H1 (cell line): Measurements from ENCODE around the gene LITAFD. TPM values are rescaled to one million over a fixed set of nuclear protein-coding genes. Genes with fewer than 3 reads are reported as not detected.
A peak's percentile ranks its signal among the peaks of the same experiment; 100 is the strongest.

Experiments used
- POLR2A ChIP-seq, 2 experiments: IDR thresholded peaks; 1 replicate in 1 of 2; 2 replicates in 1 of 2; pipeline ENCODE4 v1.6.1; 2011; ENCODE audit warnings: low read depth in 2 of 2, low read length in 2 of 2, mild to moderate bottlenecking in 2 of 2; ENCODE audit errors: control extremely low read depth in 1 of 2
- SIRT6 ChIP-seq: IDR thresholded peaks from one replicate; pipeline ENCODE4 v1.7.1; 2012; ENCODE audit warnings: low read length, inconsistent platforms
- polyA plus RNA-seq, 7 experiments: library from polyadenylated mRNA; depleted of rRNA in 3 of 7; stranded (reverse) in 5 of 7; unstranded in 2 of 7; fragments of >200 nt in 5 of 7; fragments of 200-250 nt in 2 of 7; gene quantifications; 1 replicate in 5 of 7; 2 replicates in 1 of 7; 4 replicates in 1 of 7; pipeline versions ENCODE4 v1.2.1 to v1.2.3, GENCODE V29; 2011 to 2013; ENCODE audit warnings: missing spikeins in 2 of 7, mixed read lengths in 2 of 7
- total RNA-seq: library from RNA; stranded (reverse); fragmentation: NEBNext Ultra II Directional; extraction: Animal tissue kit (Norgen Biotek cat#: 25700); gene quantifications from 2 replicates; pipeline ENCODE4 v1.2.1, GENCODE V29; 2021
- TF ChIP-seq, protein P1 (sequence below): fragments of 300-600 bp; sonication (generic); IDR thresholded peaks from 2 replicates; pipeline ENCODE4 v1.7.1; 2012; ENCODE audit warnings: low read length, moderate library complexity, mild to moderate bottlenecking, inconsistent platforms; ENCODE audit not compliant: insufficient replicate concordance

Gene LITAFD
- total and polyA plus RNA-seq, 2 of the 8 experiments (the other 6 are each of a cell fraction or from before 2014, with no cell fraction given): not detected

DNA sequence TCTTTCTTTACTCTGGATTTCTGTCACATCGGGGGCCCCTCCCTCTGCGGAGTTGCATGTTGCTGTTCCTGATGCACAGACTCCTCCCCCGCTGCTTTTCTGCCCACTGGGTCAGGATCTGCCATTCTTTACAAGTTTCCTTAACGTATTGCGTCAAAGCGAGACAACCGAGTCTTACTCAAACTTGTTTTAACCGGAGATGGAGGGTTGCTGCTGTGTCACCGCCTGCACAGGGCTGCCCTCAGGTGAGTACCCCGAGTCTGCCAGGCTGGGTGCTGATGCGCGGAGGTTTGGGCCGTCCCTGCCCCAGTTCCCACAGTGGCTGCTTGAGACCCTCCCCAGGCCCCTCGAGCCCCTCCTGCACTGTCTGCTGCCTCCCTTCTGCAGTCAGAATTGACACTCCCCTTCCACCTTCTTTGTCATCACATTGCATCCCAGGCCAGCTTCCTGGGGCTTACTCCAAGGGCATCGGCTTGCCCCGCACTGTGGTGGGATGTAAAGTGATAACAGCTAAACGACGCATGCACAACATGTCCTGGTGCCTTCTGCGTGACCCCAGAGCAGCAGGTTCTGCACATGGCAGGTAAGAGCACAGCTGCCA is 32.6 kb upstream of the LITAFD start (continued):
- TF ChIP-seq, protein P1, sequence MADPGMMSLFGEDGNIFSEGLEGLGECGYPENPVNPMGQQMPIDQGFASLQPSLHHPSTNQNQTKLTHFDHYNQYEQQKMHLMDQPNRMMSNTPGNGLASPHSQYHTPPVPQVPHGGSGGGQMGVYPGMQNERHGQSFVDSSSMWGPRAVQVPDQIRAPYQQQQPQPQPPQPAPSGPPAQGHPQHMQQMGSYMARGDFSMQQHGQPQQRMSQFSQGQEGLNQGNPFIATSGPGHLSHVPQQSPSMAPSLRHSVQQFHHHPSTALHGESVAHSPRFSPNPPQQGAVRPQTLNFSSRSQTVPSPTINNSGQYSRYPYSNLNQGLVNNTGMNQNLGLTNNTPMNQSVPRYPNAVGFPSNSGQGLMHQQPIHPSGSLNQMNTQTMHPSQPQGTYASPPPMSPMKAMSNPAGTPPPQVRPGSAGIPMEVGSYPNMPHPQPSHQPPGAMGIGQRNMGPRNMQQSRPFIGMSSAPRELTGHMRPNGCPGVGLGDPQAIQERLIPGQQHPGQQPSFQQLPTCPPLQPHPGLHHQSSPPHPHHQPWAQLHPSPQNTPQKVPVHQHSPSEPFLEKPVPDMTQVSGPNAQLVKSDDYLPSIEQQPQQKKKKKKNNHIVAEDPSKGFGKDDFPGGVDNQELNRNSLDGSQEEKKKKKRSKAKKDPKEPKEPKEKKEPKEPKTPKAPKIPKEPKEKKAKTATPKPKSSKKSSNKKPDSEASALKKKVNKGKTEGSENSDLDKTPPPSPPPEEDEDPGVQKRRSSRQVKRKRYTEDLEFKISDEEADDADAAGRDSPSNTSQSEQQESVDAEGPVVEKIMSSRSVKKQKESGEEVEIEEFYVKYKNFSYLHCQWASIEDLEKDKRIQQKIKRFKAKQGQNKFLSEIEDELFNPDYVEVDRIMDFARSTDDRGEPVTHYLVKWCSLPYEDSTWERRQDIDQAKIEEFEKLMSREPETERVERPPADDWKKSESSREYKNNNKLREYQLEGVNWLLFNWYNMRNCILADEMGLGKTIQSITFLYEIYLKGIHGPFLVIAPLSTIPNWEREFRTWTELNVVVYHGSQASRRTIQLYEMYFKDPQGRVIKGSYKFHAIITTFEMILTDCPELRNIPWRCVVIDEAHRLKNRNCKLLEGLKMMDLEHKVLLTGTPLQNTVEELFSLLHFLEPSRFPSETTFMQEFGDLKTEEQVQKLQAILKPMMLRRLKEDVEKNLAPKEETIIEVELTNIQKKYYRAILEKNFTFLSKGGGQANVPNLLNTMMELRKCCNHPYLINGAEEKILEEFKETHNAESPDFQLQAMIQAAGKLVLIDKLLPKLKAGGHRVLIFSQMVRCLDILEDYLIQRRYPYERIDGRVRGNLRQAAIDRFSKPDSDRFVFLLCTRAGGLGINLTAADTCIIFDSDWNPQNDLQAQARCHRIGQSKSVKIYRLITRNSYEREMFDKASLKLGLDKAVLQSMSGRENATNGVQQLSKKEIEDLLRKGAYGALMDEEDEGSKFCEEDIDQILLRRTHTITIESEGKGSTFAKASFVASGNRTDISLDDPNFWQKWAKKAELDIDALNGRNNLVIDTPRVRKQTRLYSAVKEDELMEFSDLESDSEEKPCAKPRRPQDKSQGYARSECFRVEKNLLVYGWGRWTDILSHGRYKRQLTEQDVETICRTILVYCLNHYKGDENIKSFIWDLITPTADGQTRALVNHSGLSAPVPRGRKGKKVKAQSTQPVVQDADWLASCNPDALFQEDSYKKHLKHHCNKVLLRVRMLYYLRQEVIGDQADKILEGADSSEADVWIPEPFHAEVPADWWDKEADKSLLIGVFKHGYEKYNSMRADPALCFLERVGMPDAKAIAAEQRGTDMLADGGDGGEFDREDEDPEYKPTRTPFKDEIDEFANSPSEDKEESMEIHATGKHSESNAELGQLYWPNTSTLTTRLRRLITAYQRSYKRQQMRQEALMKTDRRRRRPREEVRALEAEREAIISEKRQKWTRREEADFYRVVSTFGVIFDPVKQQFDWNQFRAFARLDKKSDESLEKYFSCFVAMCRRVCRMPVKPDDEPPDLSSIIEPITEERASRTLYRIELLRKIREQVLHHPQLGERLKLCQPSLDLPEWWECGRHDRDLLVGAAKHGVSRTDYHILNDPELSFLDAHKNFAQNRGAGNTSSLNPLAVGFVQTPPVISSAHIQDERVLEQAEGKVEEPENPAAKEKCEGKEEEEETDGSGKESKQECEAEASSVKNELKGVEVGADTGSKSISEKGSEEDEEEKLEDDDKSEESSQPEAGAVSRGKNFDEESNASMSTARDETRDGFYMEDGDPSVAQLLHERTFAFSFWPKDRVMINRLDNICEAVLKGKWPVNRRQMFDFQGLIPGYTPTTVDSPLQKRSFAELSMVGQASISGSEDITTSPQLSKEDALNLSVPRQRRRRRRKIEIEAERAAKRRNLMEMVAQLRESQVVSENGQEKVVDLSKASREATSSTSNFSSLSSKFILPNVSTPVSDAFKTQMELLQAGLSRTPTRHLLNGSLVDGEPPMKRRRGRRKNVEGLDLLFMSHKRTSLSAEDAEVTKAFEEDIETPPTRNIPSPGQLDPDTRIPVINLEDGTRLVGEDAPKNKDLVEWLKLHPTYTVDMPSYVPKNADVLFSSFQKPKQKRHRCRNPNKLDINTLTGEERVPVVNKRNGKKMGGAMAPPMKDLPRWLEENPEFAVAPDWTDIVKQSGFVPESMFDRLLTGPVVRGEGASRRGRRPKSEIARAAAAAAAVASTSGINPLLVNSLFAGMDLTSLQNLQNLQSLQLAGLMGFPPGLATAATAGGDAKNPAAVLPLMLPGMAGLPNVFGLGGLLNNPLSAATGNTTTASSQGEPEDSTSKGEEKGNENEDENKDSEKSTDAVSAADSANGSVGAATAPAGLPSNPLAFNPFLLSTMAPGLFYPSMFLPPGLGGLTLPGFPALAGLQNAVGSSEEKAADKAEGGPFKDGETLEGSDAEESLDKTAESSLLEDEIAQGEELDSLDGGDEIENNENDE: no peak
- peak; percentile 52 for TF ChIP-seq SIRT6
- TF ChIP-seq POLR2A (IDR thresholded peaks at IDR 0.05; ENCODE audit: control extremely low read depth in 1 of 2, low read depth in 2 of 2, low read length in 2 of 2): 0 out of 3 replicates have a peak, but pooled peaks of 1 of the 2 experiments have one; percentile 18
